GM04504 (cell line): ENCODE data around the gene PLCD3.

ENCODE experiments used
- DNase-seq: peaks from one replicate; pipeline ENCODE4 v3.0.0-alpha.2; 2012; ENCODE audit warnings: low read depth

The PLCD3 gene

GRCh38 chr17:45149669-45150664, 17.7 kb upstream of the PLCD3 start:
- DNase-seq = peak; percentile 33

DNA sequence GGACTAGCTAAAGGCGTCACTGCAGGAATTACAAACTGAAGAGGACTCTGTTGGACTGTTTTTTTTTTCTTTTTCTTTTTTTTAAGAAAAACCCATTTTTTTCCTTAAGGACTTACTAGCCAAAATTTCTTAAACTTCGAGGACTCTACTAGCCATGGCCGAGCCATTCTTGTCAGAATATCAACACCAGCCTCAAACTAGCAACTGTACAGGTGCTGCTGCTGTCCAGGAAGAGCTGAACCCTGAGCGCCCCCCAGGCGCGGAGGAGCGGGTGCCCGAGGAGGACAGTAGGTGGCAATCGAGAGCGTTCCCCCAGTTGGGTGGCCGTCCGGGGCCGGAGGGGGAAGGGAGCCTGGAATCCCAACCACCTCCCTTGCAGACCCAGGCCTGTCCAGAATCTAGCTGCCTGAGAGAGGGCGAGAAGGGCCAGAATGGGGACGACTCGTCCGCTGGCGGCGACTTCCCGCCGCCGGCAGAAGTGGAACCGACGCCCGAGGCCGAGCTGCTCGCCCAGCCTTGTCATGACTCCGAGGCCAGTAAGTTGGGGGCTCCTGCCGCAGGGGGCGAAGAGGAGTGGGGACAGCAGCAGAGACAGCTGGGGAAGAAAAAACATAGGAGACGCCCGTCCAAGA, 16.8 kb upstream of the PLCD3 start:
- peak; percentile 71 for DNase-seq

- DNase-seq = peak; percentile 99
Observed at GRCh38 chr17:45148183-45149036, 16.1 kb upstream of the PLCD3 start, which contains the start of gene HEXIM1. Gene HEXIM1 (plus strand): TSS chr17:45148475. CDS start chr17:45149191, 716 bp downstream.

DNA sequence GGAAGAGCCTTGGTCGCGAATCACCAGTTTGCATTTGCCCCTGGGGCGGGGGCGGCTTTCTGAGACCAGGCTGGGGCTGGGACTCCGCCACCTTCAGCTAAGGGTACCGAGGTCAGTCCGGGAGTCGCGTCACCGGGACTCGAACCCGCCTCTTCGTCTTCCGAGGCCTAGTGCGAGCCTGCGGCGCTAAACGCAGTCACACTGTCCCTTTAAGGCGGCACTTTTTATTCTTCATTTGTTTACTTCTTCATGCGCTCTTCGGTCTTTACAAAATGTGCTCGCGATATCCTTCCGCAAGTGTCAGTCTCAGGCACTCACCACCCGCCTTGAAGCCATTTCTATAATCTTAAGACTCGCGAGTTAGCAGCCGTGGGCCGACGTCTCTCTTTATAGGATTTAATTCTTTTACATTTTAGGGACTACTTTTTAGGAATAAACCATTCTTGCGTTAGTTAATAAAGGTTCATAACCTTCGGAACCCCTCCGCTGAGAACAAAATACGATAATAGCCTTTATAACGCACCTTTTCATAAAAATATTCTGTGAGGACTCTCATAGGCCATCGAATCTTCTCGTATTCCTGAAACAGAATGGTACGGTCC, 15.4 kb upstream of the PLCD3 start:
- DNase-seq = peak; percentile 82

DNA sequence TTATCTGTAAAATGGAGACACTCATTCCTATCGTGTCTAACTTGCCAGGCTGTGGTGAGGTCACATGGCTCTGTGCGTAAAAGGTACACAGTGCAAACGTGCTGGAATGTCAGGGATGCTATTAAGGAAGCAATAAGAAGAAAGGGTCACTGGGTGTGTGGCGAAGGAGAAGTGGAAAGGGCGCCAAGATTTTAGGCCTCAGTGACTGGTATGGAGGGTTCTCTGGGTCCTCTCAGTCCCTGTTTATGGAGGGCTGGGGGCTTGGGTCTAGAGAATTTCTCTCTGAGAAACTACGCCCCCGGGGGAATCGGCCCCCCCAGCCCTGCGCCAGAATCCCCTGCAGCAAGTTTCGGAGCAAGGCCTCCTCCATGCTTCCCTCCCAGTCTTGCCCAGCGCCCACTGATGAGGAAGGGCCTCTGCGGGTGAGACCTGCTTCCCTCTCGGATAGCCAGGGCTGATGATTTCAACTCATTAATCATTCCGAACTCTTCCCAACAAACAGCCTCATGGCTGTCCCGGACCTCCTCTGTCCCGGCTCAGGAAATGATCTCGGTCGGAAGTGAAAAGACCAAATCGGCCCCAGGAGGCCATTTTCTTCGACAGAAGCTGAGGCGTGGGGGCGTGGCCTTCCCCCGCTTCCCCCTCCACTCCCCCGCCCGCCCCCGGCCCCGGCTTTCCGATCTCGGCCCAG, 14.7 kb upstream of the PLCD3 start:
- DNase-seq = peak; percentile 40

GRCh38 chr17:45146592-45146889, 14.2 kb upstream of the PLCD3 start:
- no peak for DNase-seq

DNA sequence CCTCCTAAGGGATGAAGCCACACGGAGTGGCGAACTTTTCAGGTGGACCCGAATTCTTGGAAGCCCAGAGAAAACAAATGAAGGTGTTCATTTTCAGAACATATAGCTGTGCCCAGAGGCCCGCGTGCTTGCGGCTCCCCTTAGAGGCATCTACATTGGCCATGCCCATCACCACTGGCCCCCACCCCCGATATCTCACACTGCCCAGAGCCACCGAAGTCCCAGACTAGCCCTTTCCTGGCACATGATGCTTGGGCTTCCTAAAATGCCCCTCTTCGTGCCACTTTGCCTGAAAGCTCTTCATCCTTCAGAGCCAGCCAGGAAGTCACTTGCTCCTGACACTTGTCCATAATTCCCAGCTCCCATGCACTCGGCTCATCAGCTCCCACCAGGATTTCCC, 13.9 kb upstream of the PLCD3 start:
- no peak for DNase-seq

DNA sequence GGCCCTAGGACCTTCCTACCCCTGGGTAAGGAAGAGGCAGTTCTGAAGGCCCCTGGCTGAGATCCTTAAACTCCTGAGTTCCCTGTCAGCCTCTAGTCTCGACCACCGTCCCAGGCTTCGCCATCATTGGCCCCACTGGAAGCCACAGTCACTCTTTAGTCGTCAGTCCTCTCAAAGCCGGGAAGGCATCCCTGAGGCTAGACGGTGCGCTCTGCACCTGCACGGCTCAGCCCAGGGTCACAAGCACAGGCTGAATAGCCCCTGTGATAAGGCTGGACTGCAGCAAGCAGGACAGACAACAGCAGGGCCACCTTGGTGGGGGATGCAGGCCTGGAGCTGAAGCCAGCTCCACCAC, 12.7 kb upstream of the PLCD3 start:
- no peak for DNase-seq

GRCh38 chr17:45144199-45145034, 12.1 kb upstream of the PLCD3 start:
- no peak for DNase-seq

GRCh38 chr17:45143767-45144198, 11.5 kb upstream of the PLCD3 start:
- DNase-seq = peak; percentile 72

- no peak for DNase-seq
Observed at GRCh38 chr17:45143094-45143670, 10.9 kb upstream of the PLCD3 start.

DNA sequence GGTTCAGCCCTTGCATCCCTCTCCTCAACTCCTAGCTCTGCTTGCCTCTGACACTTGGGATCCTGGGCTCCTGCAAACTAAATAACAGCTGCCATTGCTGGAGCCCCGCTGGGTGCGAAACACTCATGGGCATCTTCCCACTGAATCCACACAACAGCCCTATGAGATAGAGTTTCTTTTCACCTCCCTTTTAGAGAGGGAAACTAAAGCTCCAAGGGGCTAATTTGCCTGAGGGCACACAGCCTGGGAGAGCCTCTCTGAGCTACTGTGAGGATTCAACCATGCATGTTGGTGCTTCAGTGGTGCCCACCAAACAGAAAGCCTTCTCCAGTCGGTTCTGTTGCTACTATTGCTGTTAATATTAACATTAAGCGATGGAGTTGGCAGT, 7.2 kb upstream of the PLCD3 start:
- DNase-seq = no peak

GRCh38 chr17:45138911-45139532, 6.7 kb upstream of the PLCD3 start:
- no peak for DNase-seq

DNA sequence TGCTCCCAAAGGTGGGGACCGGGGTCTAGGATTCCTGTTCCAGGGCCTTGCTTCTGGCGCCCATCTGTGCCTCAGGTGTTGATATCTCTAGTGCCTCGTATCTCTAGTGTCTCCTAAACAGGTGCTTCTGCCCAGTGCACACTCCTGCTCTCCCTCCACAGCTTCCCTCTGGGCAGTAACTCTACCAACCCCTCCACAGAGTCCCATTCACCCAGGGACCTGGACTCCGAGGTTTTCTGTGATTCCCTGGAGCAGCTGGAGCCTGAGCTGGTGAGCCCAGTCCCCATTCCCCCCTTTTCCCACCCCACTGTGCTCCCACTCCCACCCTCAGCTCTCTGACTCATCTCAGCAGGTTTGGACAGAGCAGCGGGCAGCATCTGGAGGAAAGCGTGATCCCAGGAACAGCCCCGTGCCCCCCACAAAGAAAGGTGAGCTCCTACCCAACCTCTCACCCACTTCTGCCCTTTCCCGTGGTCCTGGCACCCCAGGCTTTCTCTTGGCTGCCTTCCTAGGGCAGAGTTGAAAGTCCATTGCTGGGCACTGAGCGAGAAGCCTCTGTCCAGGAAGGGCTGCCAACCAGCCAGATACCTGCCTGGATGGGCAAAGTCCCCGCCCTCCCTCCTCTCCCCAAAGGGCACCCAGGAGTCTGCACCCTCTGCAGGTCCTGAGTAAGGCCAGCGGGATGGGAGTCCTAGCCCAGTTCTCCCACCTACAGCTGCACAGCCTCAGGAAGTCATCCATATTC, 5.4 kb upstream of the PLCD3 start:
- DNase-seq = no peak

DNA sequence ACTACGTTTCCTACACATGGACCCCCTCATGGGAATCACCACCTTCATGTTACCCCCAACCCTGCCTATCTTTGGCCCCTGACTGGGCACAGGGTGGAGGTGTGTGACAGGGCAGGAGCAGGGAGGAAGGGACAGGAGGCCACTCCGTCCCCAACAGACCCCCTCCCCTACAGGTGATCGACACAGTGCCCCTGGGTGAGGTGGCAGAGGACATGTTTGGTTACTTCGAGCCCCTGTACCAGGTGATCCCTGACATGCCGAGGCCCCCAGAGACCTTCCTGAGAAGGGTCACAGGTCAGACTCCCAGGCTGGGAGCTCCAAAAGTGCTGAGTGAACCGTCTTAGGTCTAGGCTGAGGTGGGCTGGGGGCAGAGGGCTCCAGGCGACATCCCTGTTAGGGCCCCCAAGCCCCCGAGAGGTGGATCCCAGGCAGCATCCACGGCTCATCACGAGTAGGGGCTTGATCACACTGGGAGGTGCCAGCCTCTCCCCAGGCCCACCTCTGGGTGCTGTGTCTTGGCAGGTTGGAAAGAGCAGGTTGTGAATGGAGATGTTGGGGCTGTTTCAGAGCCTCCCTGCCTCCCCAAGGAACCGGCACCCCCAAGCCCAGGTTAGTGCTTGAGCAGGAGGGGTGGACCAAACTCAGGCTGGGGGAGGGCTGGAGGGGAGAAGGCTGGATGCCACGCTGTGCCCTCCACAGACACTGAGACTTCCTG, 4.7 kb upstream of the PLCD3 start:
- DNase-seq = no peak

- no peak for DNase-seq
Observed at GRCh38 chr17:45135978-45136791, 3.9 kb upstream of the PLCD3 start.

DNA sequence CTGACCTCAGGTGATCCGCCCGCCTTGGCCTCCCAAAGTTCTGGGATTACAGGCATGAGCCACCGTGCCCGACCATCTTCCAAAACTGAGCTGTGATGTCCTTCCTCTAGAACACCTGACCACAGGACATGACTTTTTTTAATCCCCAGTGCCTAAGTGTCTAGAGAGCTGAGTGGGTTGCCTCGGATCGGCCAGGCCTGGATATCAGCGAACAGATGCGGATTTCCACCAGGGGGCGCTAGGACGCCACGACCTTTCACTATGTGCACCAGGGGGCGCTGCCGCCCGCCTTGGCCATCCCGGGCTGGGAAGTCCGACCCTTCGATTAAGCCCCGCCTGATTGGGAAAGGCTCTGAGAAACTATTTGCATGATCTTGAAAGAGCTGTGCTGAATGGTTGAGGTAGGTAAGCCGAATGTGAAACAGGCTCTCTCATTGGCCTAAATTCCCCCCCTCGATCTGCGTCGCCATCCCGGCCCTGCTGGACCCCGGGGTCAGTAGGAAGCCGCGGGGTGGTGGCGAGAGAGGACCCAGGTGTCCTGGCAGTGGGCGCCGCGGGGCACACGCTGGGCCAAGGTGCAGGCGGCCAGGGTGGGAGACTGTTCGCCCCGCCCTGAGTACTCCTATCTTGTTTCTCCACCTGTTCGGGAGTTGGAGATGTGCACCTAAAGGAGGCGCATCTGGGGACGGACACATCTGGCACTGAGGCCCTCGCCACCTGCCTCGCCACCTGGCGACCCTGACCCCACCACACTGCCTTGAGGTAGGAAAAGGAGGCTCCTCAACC, 3.1 kb upstream of the PLCD3 start, which contains the start of gene ACBD4:
ACBD4 (plus strand) TSS at position 496 of the 786 bp plus-strand sequence. CDS start 458 bp downstream, outside the sequence.
- peak; percentile 93 for DNase-seq
